ENCODE data around the gene CYFIP1.

GRCh38 chr15:22902578-22902977 is 77.6 kb downstream of the CYFIP1 start:
- TF ChIP-seq POLR2AphosphoS5 (IDR thresholded peaks at IDR 0.05) (no peak), POLR2A (IDR thresholded peaks at IDR 0.05; ENCODE audit: low read depth) (no peak), EP300 (IDR thresholded peaks at IDR 0.05) (no peak)
- TF ChIP-seq, protein P1, sequence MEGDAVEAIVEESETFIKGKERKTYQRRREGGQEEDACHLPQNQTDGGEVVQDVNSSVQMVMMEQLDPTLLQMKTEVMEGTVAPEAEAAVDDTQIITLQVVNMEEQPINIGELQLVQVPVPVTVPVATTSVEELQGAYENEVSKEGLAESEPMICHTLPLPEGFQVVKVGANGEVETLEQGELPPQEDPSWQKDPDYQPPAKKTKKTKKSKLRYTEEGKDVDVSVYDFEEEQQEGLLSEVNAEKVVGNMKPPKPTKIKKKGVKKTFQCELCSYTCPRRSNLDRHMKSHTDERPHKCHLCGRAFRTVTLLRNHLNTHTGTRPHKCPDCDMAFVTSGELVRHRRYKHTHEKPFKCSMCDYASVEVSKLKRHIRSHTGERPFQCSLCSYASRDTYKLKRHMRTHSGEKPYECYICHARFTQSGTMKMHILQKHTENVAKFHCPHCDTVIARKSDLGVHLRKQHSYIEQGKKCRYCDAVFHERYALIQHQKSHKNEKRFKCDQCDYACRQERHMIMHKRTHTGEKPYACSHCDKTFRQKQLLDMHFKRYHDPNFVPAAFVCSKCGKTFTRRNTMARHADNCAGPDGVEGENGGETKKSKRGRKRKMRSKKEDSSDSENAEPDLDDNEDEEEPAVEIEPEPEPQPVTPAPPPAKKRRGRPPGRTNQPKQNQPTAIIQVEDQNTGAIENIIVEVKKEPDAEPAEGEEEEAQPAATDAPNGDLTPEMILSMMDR (IDR thresholded peaks at IDR 0.05) = no peak
